Endothelial cell of umbilical vein (primary cell): ENCODE data around the gene TTL.
"Not testable (repeated sequence)": the region's sequence is repeated elsewhere in the genome, so short reads cannot be mapped to it uniquely, and the experiment has no call there.

Source experiments
- EZH2 ChIP-seq: IDR thresholded peaks from 2 replicates; pipeline ENCODE4 v1.6.1; 2012; ENCODE audit warnings: borderline replicate concordance, low read depth, mild to moderate bottlenecking, moderate library complexity, low read length, inconsistent platforms; ENCODE audit not compliant: severe bottlenecking
- FOS ChIP-seq: IDR thresholded peaks from 2 replicates; pipeline ENCODE4 v1.6.1; 2011; ENCODE audit warnings: mild to moderate bottlenecking, low read length, moderate library complexity, borderline replicate concordance; ENCODE audit not compliant: insufficient read depth
- JUN ChIP-seq: IDR thresholded peaks from 2 replicates; pipeline ENCODE4 v1.6.1; 2011; ENCODE audit warnings: borderline replicate concordance, low read depth; ENCODE audit not compliant: insufficient read length, insufficient read depth
- POLR2A ChIP-seq: IDR thresholded peaks from 2 replicates; pipeline ENCODE4 v1.6.1; 2012; ENCODE audit warnings: low read depth, mild to moderate bottlenecking, control low read depth, low read length
- POLR2AphosphoS5 ChIP-seq: IDR thresholded peaks from 2 replicates; pipeline ENCODE4 v1.6.1; 2012; ENCODE audit warnings: low read depth, mild to moderate bottlenecking, control low read depth, low read length, moderate library complexity; ENCODE audit not compliant: insufficient read depth
- TF ChIP-seq, protein P1 (sequence below), 2 donors: IDR thresholded peaks; 1 replicate in 1 of 2; 2 replicates in 1 of 2; pipeline ENCODE4 v1.5.1; 2011; ENCODE audit warnings: low read length in 2 of 2, mild to moderate bottlenecking in 2 of 2, moderate library complexity in 2 of 2, control low read depth in 1 of 2, inconsistent platforms in 1 of 2, low read depth in 1 of 2; ENCODE audit not compliant: insufficient read depth in 1 of 2; ENCODE audit errors: extremely low read depth in 1 of 2
- TF ChIP-seq, protein P2 (sequence below): IDR thresholded peaks from 2 replicates; pipeline ENCODE4 v1.6.1; 2011; ENCODE audit not compliant: insufficient read depth, insufficient read length

DNA sequence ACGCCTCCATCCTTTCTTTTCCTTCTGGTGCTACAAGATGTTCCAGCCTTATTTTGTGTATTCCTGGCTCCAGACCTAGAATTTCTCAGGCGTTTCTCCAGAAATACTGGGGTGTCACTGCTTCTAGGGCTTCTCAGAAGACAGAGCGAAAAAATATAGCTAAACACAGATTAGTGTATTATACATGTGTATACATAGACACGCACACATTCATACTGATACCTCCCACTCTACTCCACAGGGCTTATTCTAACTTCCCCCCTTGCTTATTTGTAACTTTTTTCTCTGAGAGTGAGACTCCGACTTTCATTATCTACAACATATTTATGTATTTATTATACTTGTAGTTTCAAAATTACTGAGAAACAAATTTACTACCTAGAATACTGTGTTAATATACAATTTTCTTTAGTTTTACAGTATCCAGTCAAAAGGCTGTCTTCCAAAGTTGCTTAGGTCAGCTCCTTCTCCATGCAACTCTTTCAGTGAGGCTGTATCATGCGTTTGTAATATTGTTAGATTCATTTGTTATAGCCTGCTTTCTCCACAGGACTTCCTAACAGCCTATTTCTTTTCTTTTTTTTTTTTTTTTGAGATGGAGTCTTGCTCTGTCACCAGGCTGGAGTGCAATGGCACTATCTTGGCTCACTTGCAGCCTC is 43.2 kb upstream of the TTL start:
- TF ChIP-seq, protein P1, sequence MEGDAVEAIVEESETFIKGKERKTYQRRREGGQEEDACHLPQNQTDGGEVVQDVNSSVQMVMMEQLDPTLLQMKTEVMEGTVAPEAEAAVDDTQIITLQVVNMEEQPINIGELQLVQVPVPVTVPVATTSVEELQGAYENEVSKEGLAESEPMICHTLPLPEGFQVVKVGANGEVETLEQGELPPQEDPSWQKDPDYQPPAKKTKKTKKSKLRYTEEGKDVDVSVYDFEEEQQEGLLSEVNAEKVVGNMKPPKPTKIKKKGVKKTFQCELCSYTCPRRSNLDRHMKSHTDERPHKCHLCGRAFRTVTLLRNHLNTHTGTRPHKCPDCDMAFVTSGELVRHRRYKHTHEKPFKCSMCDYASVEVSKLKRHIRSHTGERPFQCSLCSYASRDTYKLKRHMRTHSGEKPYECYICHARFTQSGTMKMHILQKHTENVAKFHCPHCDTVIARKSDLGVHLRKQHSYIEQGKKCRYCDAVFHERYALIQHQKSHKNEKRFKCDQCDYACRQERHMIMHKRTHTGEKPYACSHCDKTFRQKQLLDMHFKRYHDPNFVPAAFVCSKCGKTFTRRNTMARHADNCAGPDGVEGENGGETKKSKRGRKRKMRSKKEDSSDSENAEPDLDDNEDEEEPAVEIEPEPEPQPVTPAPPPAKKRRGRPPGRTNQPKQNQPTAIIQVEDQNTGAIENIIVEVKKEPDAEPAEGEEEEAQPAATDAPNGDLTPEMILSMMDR (IDR thresholded peaks at IDR 0.05; ENCODE audit: extremely low read depth in 1 of 2, insufficient read depth in 1 of 2, low read depth in 1 of 2, low read length in 2 of 2) = not testable (repeated sequence)
- TF ChIP-seq EZH2, POLR2A, FOS, POLR2AphosphoS5, JUN: not testable (repeated sequence)
- TF ChIP-seq, protein P2, sequence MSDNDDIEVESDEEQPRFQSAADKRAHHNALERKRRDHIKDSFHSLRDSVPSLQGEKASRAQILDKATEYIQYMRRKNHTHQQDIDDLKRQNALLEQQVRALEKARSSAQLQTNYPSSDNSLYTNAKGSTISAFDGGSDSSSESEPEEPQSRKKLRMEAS = not testable (repeated sequence)
